ENCODE measurements around the gene PTMS. TPM values are rescaled to one million over a fixed set of nuclear protein-coding genes. Genes with fewer than 3 reads are reported as not detected.
A peak's percentile ranks its signal among the peaks of the same experiment; 100 is the strongest.

Gene PTMS
- total and polyA plus RNA-seq, 2 of the 13 experiments (the other 11 are each of a cell fraction or from before 2014, with no cell fraction given), result 40.5 to 82.4 TPM

GRCh38 chr12:6722863-6723262 lies 43.3 kb upstream of the PTMS start:
- ATAC-seq, result no peak
- no TSS peak for BruUV-seq (replicated peaks)
- DNase-seq (ENCODE audit: low spot score), result no peak
- peaks cover 0 to under 1% of the 10 kb centered on the region in 2 experiments; a peak in 1 of 5 replicates for H3K36me3 ChIP-seq (replicated peaks in 1 of 2; ENCODE audit: control insufficient read depth in 1 of 2, insufficient read depth in 2 of 2, low read length in 2 of 2)
- ChIA-PET POLR2A (interaction anchor here (1.0 to 2.6 kb wide), 13 partner anchors 14 to 387 kb away, joined by 3 to 111 read pairs (median 9); partner anchors contain the start of genes CDCA3, MLF2, PTMS and USP5), CTCF (ENCODE audit: low intra/inter-chr PET ratio, low total read pairs) (no interaction called here)
- peak overlapping the region in 2 of 3 experiments; percentile 74 to 93; a peak in 3 of 6 replicates for H3K4me3 ChIP-seq (replicated peaks in 1 of 3; ENCODE audit: insufficient read depth in 1 of 3, low read depth in 2 of 3, low read length in 3 of 3)
- no peak overlapping the region for H2AFZ ChIP-seq (ENCODE audit: low read length)
- no peak for FAIRE-seq
- no peaks in the 10 kb centered on the region for H3K9me3 ChIP-seq (ENCODE audit: low read length)
- no peaks in the 10 kb centered on the region for H3K27me3 ChIP-seq (ENCODE audit: control insufficient read depth in 1 of 2, insufficient read depth in 2 of 2, low read length in 2 of 2)
- H3K4me2 ChIP-seq (ENCODE audit: low read depth, low read length), result peak overlapping the region; percentile 83
- no peaks in the 10 kb centered on the region for H4K20me1 ChIP-seq (ENCODE audit: insufficient read depth, low read length)
- H3K27ac ChIP-seq (ENCODE audit: extremely low read length, insufficient read depth, low read length), result no peak overlapping the region
- peaks cover 3% of the 10 kb centered on the region for H3K79me2 ChIP-seq (ENCODE audit: insufficient read depth, low read length)
- intact Hi-C loops (cut with micrococcal nuclease; ENCODE audit: unreplicated experiment), result no loop called here
- no peak for TF ChIP-seq YEATS4 (CRISPR knock-in tag; IDR thresholded peaks at IDR 0.05; ENCODE audit: borderline replicate concordance)
- no peak for TF ChIP-seq RBAK (CRISPR knock-in tag; IDR thresholded peaks at IDR 0.05)
- TF ChIP-seq MIXL1 (CRISPR knock-in tag; IDR thresholded peaks at IDR 0.05), result no peak
- no peak for TF ChIP-seq ZNF235 (CRISPR knock-in tag; IDR thresholded peaks at IDR 0.05; ENCODE audit: borderline replicate concordance)
- TF ChIP-seq ZNF879 (CRISPR knock-in tag; IDR thresholded peaks at IDR 0.05), result no peak
- no peak for TF ChIP-seq ZMAT3 (CRISPR knock-in tag; conservative IDR thresholded peaks at IDR 0.05)
- TF ChIP-seq TCF12 (IDR thresholded peaks at IDR 0.05), result no peak
- TF ChIP-seq TCF12 (CRISPR knock-in tag; IDR thresholded peaks at IDR 0.05), result no peak
- no peak for TF ChIP-seq PHF20 (CRISPR knock-in tag; IDR thresholded peaks at IDR 0.05)
- TF ChIP-seq ZNF383 (CRISPR knock-in tag; IDR thresholded peaks at IDR 0.05; ENCODE audit: borderline replicate concordance), result no peak
- TF ChIP-seq ZBED4 (CRISPR knock-in tag; IDR thresholded peaks at IDR 0.05; ENCODE audit: borderline replicate concordance), result no peak
- no peak for TF ChIP-seq ARNTL (CRISPR knock-in tag; IDR thresholded peaks at IDR 0.05)
- TF ChIP-seq MNT (IDR thresholded peaks at IDR 0.05), result no peak
- TF ChIP-seq ZNF891 (CRISPR knock-in tag; IDR thresholded peaks at IDR 0.05), result no peak
- no peak for TF ChIP-seq ONECUT2 (CRISPR knock-in tag; IDR thresholded peaks at IDR 0.05)
- TF ChIP-seq KLF11 (CRISPR knock-in tag; IDR thresholded peaks at IDR 0.05), result no peak
- TF ChIP-seq STAT6 (CRISPR knock-in tag; IDR thresholded peaks at IDR 0.05; ENCODE audit: borderline replicate concordance), result no peak
- TF ChIP-seq POLR2G (IDR thresholded peaks at IDR 0.05; ENCODE audit: low read depth, low read length), result no peak
- no peak for TF ChIP-seq IRF2 (CRISPR knock-in tag; IDR thresholded peaks at IDR 0.05)
- in situ Hi-C loops (cut with HindIII; ENCODE audit: extremely low pct_ligation_motif_present, low pct_unique_long_range_greater_than_20kb), result no loop called here
- H3K4me1 ChIP-seq (ENCODE audit: insufficient read depth, low read length), result peaks cover 31% of the 10 kb centered on the region
- H3K9ac ChIP-seq (ENCODE audit: insufficient read depth, low read depth, low read length), result peak overlapping the region; percentile 85; the same call in 1 of the 2 replicates
- WGBS (ENCODE audit: low lambda C conversion rate), result 65% methylated on average over 3 of the region's 3 CpGs

Measured in HepG2 (cell line).